Lower leg skin (tissue), 3 donors: ENCODE data around the gene DEDD2.

Experiments
- CTCF ChIP-seq, 3 donors: fragments of 450-650 bp; IDR thresholded peaks; one replicate each; pipeline ENCODE4 v1.5.1; 2016; ENCODE audit warnings: antibody characterized with exemption in 3 of 3, mild to moderate bottlenecking in 3 of 3, moderate library complexity in 2 of 3
- POLR2A ChIP-seq, 2 donors: fragments of 450-650 bp; IDR thresholded peaks; one replicate each; pipeline ENCODE4 v1.6.1; 2016 to 2017; ENCODE audit warnings: antibody characterized with exemption in 2 of 2, mild to moderate bottlenecking in 1 of 2, moderate library complexity in 1 of 2

- TF ChIP-seq CTCF (IDR thresholded peaks at IDR 0.05) (no peak), POLR2A (IDR thresholded peaks at IDR 0.05) (no peak)
Measured at GRCh38 chr19:42175952-42176648, 41.4 kb downstream of the DEDD2 start.
